HepG2 (cell line): ENCODE results near the gene GOLT1A. TPM values are rescaled to one million over a fixed set of nuclear protein-coding genes. Genes with fewer than 3 reads are reported as not detected.

ENCODE experiments used
- ARID2 ChIP-seq: sonication (generic); formaldehyde crosslinking; IDR thresholded peaks from 2 replicates; pipeline ENCODE4 v1.8.1; 2022; ENCODE audit warnings: mild to moderate bottlenecking, missing genetic modification reagents, borderline replicate concordance
- CENPT ChIP-seq: sonication (generic); formaldehyde crosslinking; IDR thresholded peaks from 2 replicates; pipeline ENCODE4 v1.8.0; 2022; ENCODE audit warnings: low read depth, mild to moderate bottlenecking, moderate library complexity, missing genetic modification reagents
- DR1 ChIP-seq: sonication (generic); formaldehyde crosslinking; IDR thresholded peaks from 2 replicates; pipeline ENCODE4 v1.8.0; 2021; ENCODE audit warnings: mild to moderate bottlenecking, missing genetic modification reagents, inconsistent platforms
- DZIP1 ChIP-seq: sonication (generic); formaldehyde crosslinking; IDR thresholded peaks from 2 replicates; pipeline ENCODE4 v1.5.0; 2020; ENCODE audit warnings: mild to moderate bottlenecking, missing genetic modification reagents
- GRHL1 ChIP-seq: sonication (generic); formaldehyde crosslinking; conservative IDR thresholded peaks from 2 replicates; pipeline ENCODE4 v1.8.0; 2022; ENCODE audit warnings: missing genetic modification reagents
- IRF9 ChIP-seq: sonication (generic); formaldehyde crosslinking; IDR thresholded peaks from 2 replicates; pipeline ENCODE4 v1.8.0; 2022; ENCODE audit warnings: missing genetic modification reagents, mild to moderate bottlenecking, borderline replicate concordance
- MTERF4 ChIP-seq: sonication (generic); formaldehyde crosslinking; IDR thresholded peaks from 2 replicates; pipeline ENCODE4 v1.8.0; 2023; ENCODE audit warnings: mild to moderate bottlenecking, missing genetic modification reagents
- NR2F6 ChIP-seq, 2 experiments: IDR thresholded peaks; 2 replicates each; pipeline ENCODE4 v1.6.1; 2016; ENCODE audit warnings: antibody characterized with exemption in 1 of 2, mild to moderate bottlenecking in 1 of 2
- PLRG1 ChIP-seq: fragments of 450-650 bp; conservative IDR thresholded peaks from 2 replicates; pipeline ENCODE4 v1.6.1; 2016
- SPEN ChIP-seq: sonication (generic); formaldehyde crosslinking; IDR thresholded peaks from 2 replicates; pipeline ENCODE4 v1.5.1; 2020; ENCODE audit warnings: low read depth, mild to moderate bottlenecking, missing genetic modification reagents
- ZNF414 ChIP-seq: sonication (generic); formaldehyde crosslinking; IDR thresholded peaks from 2 replicates; pipeline ENCODE4 v1.5.0; 2020; ENCODE audit warnings: missing genetic modification reagents
- ZNF496 ChIP-seq: sonication (generic); formaldehyde crosslinking; IDR thresholded peaks from 2 replicates; pipeline ENCODE4 v1.8.1; 2023; ENCODE audit warnings: mild to moderate bottlenecking, moderate library complexity, missing genetic modification reagents; ENCODE audit not compliant: insufficient replicate concordance
- ZNF639 ChIP-seq: conservative IDR thresholded peaks from 2 replicates; pipeline ENCODE4 v1.6.1; 2018; ENCODE audit warnings: missing genetic modification reagents
- ZSCAN9 ChIP-seq: IDR thresholded peaks from 2 replicates; pipeline ENCODE4 v1.6.1; 2016; ENCODE audit warnings: borderline replicate concordance
- polyA plus RNA-seq, 8 experiments: library from polyadenylated mRNA; depleted of rRNA in 3 of 8; stranded (reverse) in 7 of 8; unstranded in 1 of 8; fragments of >200 nt; fragmentation: Illumina TruSeq in 4 of 8; extraction: Trizol in 4 of 8; gene quantifications; 2 replicates each; pipeline versions ENCODE4 v1.2.1 to v1.2.3, GENCODE V29; 2011 to 2016; ENCODE audit warnings: low read depth in 4 of 8, missing spikeins in 1 of 8, mixed read lengths in 1 of 8; ENCODE audit not compliant: insufficient read depth in 1 of 8
- total RNA-seq, 5 experiments: library from RNA; depleted of rRNA; stranded (reverse); fragments of >200 nt; fragmentation: Illumina TruSeq; extraction: Trizol; gene quantifications; 2 replicates each; pipeline ENCODE4 v1.2.3, GENCODE V29; 2016; ENCODE audit warnings: low read depth in 1 of 5

GOLT1A gene
- total and polyA plus RNA-seq, 2 of the 13 experiments (the other 11 are each of a cell fraction or from before 2014, with no cell fraction given): 25.8 to 28.0 TPM

GRCh38 chr1:204254031-204254661 lies 40.4 kb upstream of the GOLT1A start (continued):
- TF ChIP-seq ZNF414 (peak; percentile 41), IRF9 (CRISPR knock-in tag) (no peak), DR1 (CRISPR knock-in tag) (no peak), DZIP1 (CRISPR knock-in tag) (no peak), MTERF4 (CRISPR knock-in tag) (no peak; the same call in 1 of the 2 replicates), ZNF639 (0 out of 2 replicates have a peak, but pooled peaks have one; percentile 28), PLRG1 (no peak), NR2F6 (IDR thresholded peaks at IDR 0.05) (peak; percentile 56), NR2F6 (CRISPR knock-in tag; IDR thresholded peaks at IDR 0.05) (peak; percentile 73), CENPT (CRISPR knock-in tag) (no peak), ZNF496 (CRISPR knock-in tag) (no peak), SPEN (CRISPR knock-in tag) (peak; percentile 94), ARID2 (CRISPR knock-in tag) (no peak), GRHL1 (CRISPR knock-in tag) (no peak), ZSCAN9 (CRISPR knock-in tag) (peak; percentile 91; the same call in 1 of the 2 replicates)
